DOHH2 (cell line): ENCODE data around the gene TNFSF8.

Source experiments
- H3F3A ChIP-seq: fragments of 200-600 bp; sonication (generic), shearing (Covaris generic); 2 replicates; pipeline ENCODE4 v1.6.0; 2016; ENCODE audit warnings: antibody characterized with exemption, mild to moderate bottlenecking; ENCODE audit not compliant: control insufficient read depth, insufficient read depth
- H3K27ac ChIP-seq: fragments of 200-600 bp; sonication (generic); 2 replicates; pipeline ENCODE4 v1.5.1; 2014; ENCODE audit warnings: low read depth, mild to moderate bottlenecking, low read length, moderate library complexity
- H3K27me3 ChIP-seq: fragments of 200-600 bp; sonication (generic); 2 replicates; pipeline ENCODE4 v1.6.1; 2014; ENCODE audit warnings: mild to moderate bottlenecking, low read length, mixed read lengths; ENCODE audit not compliant: control insufficient read depth
- H3K36me3 ChIP-seq: fragments of 200-600 bp; sonication (generic); 2 replicates; pipeline ENCODE4 v1.6.1; 2014; ENCODE audit warnings: mild to moderate bottlenecking, low read length, moderate library complexity, mixed read lengths; ENCODE audit not compliant: control insufficient read depth
- H3K4me1 ChIP-seq: fragments of 200-600 bp; sonication (generic); 2 replicates; pipeline ENCODE4 v1.6.1; 2014; ENCODE audit warnings: mild to moderate bottlenecking, low read length, mixed read lengths; ENCODE audit not compliant: control insufficient read depth
- H3K4me2 ChIP-seq: fragments of 200-600 bp; sonication (generic); 2 replicates; pipeline ENCODE4 v1.6.0; 2014; ENCODE audit warnings: mild to moderate bottlenecking, low read length, moderate library complexity
- H3K4me3 ChIP-seq: fragments of 200-600 bp; sonication (generic); 2 replicates; pipeline ENCODE4 v1.5.1; 2014; ENCODE audit warnings: mild to moderate bottlenecking, low read length, mixed read lengths
- H3K79me2 ChIP-seq: fragments of 200-600 bp; sonication (generic); 2 replicates; pipeline ENCODE4 v1.6.1; 2014; ENCODE audit warnings: mild to moderate bottlenecking, low read length, mixed read lengths; ENCODE audit not compliant: control insufficient read depth
- H3K9me2 ChIP-seq: fragments of 200-600 bp; sonication (generic); replicated peaks from 2 replicates; pipeline ENCODE4 v1.6.1; 2014; ENCODE audit warnings: mild to moderate bottlenecking, low read length, mixed read lengths; ENCODE audit not compliant: control insufficient read depth
- H3K9me3 ChIP-seq: fragments of 200-600 bp; sonication (generic); 2 replicates; pipeline ENCODE4 v1.6.1; 2014; ENCODE audit warnings: antibody characterized with exemption, low read length, mixed read lengths; ENCODE audit not compliant: control insufficient read depth, insufficient read depth
- H4K20me1 ChIP-seq: fragments of 200-600 bp; sonication (generic); 2 replicates; pipeline ENCODE4 v1.6.0; 2014; ENCODE audit warnings: low read depth, mild to moderate bottlenecking, antibody characterized with exemption, low read length, moderate library complexity; ENCODE audit not compliant: control insufficient read depth, insufficient read depth
- CTCF ChIP-seq: fragments of 200-600 bp; sonication (generic); IDR thresholded peaks from one replicate; pipeline ENCODE4 v1.5.1; 2014; ENCODE audit warnings: antibody characterized with exemption, mild to moderate bottlenecking, low read depth, low read length; ENCODE audit not compliant: poor library complexity, severe bottlenecking
- EZH2phosphoT487 ChIP-seq: fragments of 200-600 bp; sonication (generic); IDR thresholded peaks from 2 replicates; pipeline ENCODE4 v1.6.1; 2017; ENCODE audit warnings: borderline replicate concordance, mild to moderate bottlenecking, antibody characterized with exemption, low read length, moderate library complexity, mixed read lengths

Gene TNFSF8

GRCh38 chr9:114889802-114890224, 40.6 kb downstream of the TNFSF8 start:
- no peaks in the 10 kb centered on the region for H4K20me1 ChIP-seq
- H3F3A ChIP-seq = peaks cover 4% of the 10 kb centered on the region; the same call in 1 of the 2 replicates
- peaks cover 3% of the 10 kb centered on the region; the same call in 1 of the 2 replicates for H3K9me3 ChIP-seq
- H3K79me2 ChIP-seq = no peaks in the 10 kb centered on the region
- TF ChIP-seq CTCF = no peak
- TF ChIP-seq EZH2phosphoT487 = no peak
- no peaks in the 10 kb centered on the region for H3K9me2 ChIP-seq
- no peak overlapping the region for H3K4me3 ChIP-seq
- H3K4me2 ChIP-seq = no peak overlapping the region
- H3K36me3 ChIP-seq = no peaks in the 10 kb centered on the region
- H3K27me3 ChIP-seq = no peaks in the 10 kb centered on the region
- H3K4me1 ChIP-seq = peaks cover 20% of the 10 kb centered on the region
- H3K27ac ChIP-seq = no peak overlapping the region

GRCh38 chr9:114888607-114889006, 41.8 kb downstream of the TNFSF8 start:
- H4K20me1 ChIP-seq = no peaks in the 10 kb centered on the region

GRCh38 chr9:114887963-114888362, 42.4 kb downstream of the TNFSF8 start:
- TF ChIP-seq EZH2phosphoT487 (no peak), CTCF (no peak)
- H3K4me3 ChIP-seq = no peak overlapping the region
- no peaks in the 10 kb centered on the region for H3K36me3 ChIP-seq
- no peak overlapping the region for H3K4me2 ChIP-seq
- no peaks in the 10 kb centered on the region for H3F3A ChIP-seq
- no peak overlapping the region for H3K27ac ChIP-seq
- no peaks in the 10 kb centered on the region for H3K27me3 ChIP-seq
- H3K4me1 ChIP-seq = peaks cover 8% of the 10 kb centered on the region
- no peaks in the 10 kb centered on the region for H4K20me1 ChIP-seq
- H3K9me3 ChIP-seq = peaks cover 8% of the 10 kb centered on the region
- H3K79me2 ChIP-seq = no peaks in the 10 kb centered on the region
- H3K9me2 ChIP-seq = no peaks in the 10 kb centered on the region

More at GRCh38 chr9:114888607-114889006, 41.8 kb downstream of the TNFSF8 start:
- Histone ChIP-seq H3K9me2 (no peaks in the 10 kb centered on the region), H3K4me3 (no peak overlapping the region), H3K36me3 (no peaks in the 10 kb centered on the region), H3K27me3 (no peaks in the 10 kb centered on the region), H3F3A (peaks cover 4% of the 10 kb centered on the region; the same call in 1 of the 2 replicates), H3K27ac (no peak overlapping the region), H3K79me2 (no peaks in the 10 kb centered on the region), H3K4me1 (peaks cover 14% of the 10 kb centered on the region), H3K9me3 (peaks cover 5% of the 10 kb centered on the region), H3K4me2 (no peak overlapping the region)
- TF ChIP-seq EZH2phosphoT487 = no peak
- no peak for TF ChIP-seq CTCF
